Measurements from ENCODE around the gene UQCC3. TPM values are rescaled to one million over a fixed set of nuclear protein-coding genes. Genes with fewer than 3 reads are reported as not detected.

UQCC3 gene
- total RNA-seq, 1 donor from 2014 or later, result 6.1 TPM

Other genes starting within 250 kb of the UQCC3 start
- 517 and 766 TPM in 2 replicates for gene AHNAK, start 124.9 kb upstream of the UQCC3 start, total RNA-seq
- 1,345 and 1,561 TPM in 2 replicates for gene EEF1G, start 97.8 kb upstream of the UQCC3 start, total RNA-seq
- 13.8 and 15.1 TPM in 2 replicates for gene TUT1, start 80.2 kb upstream of the UQCC3 start, total RNA-seq
- 190 and 209 TPM in 2 replicates for gene MTA2, start 69.8 kb upstream of the UQCC3 start, total RNA-seq
- 40.2 and 42.1 TPM in 2 replicates for gene EML3, start 58.9 kb upstream of the UQCC3 start, total RNA-seq
- gene ROM1, start 58.4 kb upstream of the UQCC3 start, total RNA-seq, result 5.4 and 5.6 TPM in 2 replicates
- 16.2 and 18.2 TPM in 2 replicates for gene B3GAT3, start 49.7 kb upstream of the UQCC3 start, total RNA-seq
- 237 and 423 TPM in 2 replicates for gene GANAB, start 25.1 kb upstream of the UQCC3 start, total RNA-seq
- 29.6 and 38.0 TPM in 2 replicates for gene INTS5, start 18.4 kb upstream of the UQCC3 start, total RNA-seq
- gene C11orf98, start 6.5 kb upstream of the UQCC3 start, total RNA-seq, result 27.5 and 28.6 TPM in 2 replicates
- 5.2 and 5.8 TPM in 2 replicates for gene CSKMT, start 6.4 kb upstream of the UQCC3 start, total RNA-seq
- gene LBHD1, start 594 bp downstream of the UQCC3 start, total RNA-seq, result 2.5 and 3.6 TPM in 2 replicates
- gene UBXN1, start 7.4 kb downstream of the UQCC3 start, total RNA-seq, result 126 and 217 TPM in 2 replicates
- 0.34 and 0.51 TPM in 2 replicates for gene LRRN4CL, start 17.9 kb downstream of the UQCC3 start, total RNA-seq
- gene BSCL2, start 35.8 kb downstream of the UQCC3 start, total RNA-seq, result 19.4 and 38.6 TPM in 2 replicates
- not detected in 2 replicates for gene GNG3, start 36.0 kb downstream of the UQCC3 start, total RNA-seq
- 6.5 and 11.1 TPM in 2 replicates for gene HNRNPUL2, start 55.8 kb downstream of the UQCC3 start, total RNA-seq
- 28.9 and 30.0 TPM in 2 replicates for gene TTC9C, start 56.8 kb downstream of the UQCC3 start, total RNA-seq
- gene ZBTB3, start 82.5 kb downstream of the UQCC3 start, total RNA-seq, result 12.2 and 14.1 TPM in 2 replicates
- gene POLR2G, start 89.9 kb downstream of the UQCC3 start, total RNA-seq, result 42.7 and 76.1 TPM in 2 replicates
- gene TAF6L, start 99.7 kb downstream of the UQCC3 start, total RNA-seq, result 35.7 and 40.2 TPM in 2 replicates
- 29.0 and 41.7 TPM in 2 replicates for gene TMEM179B, start 115.7 kb downstream of the UQCC3 start, total RNA-seq
- 10.7 and 21.8 TPM in 2 replicates for gene TMEM223, start 120.3 kb downstream of the UQCC3 start, total RNA-seq
- 38.1 and 44.2 TPM in 2 replicates for gene NXF1, start 133.8 kb downstream of the UQCC3 start, total RNA-seq
- 34.4 and 36.8 TPM in 2 replicates for gene STX5, start 160.4 kb downstream of the UQCC3 start, total RNA-seq
- gene TEX54, start 161.2 kb downstream of the UQCC3 start, total RNA-seq, result not detected in 2 replicates
- gene WDR74, start 167.9 kb downstream of the UQCC3 start, total RNA-seq, result 39.4 and 46.3 TPM in 2 replicates
- 77.9 and 84.9 TPM in 2 replicates for gene SLC3A2, start 209.2 kb downstream of the UQCC3 start, total RNA-seq
- not detected in 2 replicates for gene CHRM1, start 249.7 kb downstream of the UQCC3 start, total RNA-seq

All from dermis blood vessel endothelial cell (primary cell).